Smooth muscle cell of the brain vasculature (primary cell): Measurements from ENCODE around the gene GAL3ST1.

Source experiments
- DNase-seq: peaks from one replicate; pipeline ENCODE4 v3.0.0-alpha.2; 2012; ENCODE audit warnings: low read depth, low spot score

Gene GAL3ST1

DNA sequence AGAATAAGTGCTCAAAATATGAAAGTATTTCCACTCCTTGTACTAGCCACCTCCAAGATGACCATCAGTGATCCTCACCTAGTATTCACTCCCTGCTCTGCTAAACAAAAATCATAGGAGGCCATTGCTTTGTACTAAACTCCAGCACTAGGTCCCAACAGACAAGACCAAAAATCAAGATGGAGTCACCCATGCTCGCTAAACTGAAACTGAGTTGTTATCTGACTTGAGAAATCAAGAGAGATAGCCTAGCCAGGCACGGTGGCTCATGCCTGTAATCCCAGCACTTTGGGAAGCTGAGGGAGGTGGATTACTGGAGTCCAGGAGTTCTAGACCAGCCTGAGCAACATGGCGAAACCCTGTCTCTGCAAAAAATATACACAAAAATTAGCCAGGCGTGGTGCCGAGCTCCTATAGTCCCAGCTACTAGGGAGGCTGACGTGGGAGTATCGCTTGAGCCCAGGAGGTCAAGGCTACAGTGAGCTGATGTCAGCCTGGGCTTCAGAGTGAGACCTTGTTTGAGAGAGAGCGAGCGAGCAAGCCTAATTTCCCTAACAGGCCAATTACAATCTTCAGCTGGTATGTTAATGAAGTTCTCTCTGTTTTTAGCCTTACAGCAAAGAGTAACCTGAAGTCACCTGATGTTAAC is 37.3 kb downstream of the GAL3ST1 start:
- DNase-seq, result no peak

DNA sequence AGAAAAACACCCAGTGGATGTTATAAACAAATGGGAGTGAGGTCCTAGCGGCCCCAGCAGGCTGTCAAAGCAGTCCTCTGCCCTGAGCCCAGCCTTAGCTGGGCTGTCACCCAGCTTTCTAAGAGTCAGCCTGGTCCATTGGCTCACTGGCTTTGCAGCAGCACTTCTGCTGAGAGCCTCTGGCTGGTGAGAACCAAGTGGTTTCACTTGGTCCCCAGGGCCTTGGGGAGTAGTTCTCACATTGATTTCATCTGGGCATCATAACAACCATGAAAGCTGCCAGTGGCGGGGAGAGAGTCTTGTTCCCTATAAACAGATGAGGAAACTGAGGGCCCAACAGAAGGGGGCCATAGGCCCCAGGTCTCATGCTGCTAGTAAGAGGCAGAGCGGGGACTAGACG is 39.3 kb downstream of the GAL3ST1 start:
- no peak for DNase-seq

DNA sequence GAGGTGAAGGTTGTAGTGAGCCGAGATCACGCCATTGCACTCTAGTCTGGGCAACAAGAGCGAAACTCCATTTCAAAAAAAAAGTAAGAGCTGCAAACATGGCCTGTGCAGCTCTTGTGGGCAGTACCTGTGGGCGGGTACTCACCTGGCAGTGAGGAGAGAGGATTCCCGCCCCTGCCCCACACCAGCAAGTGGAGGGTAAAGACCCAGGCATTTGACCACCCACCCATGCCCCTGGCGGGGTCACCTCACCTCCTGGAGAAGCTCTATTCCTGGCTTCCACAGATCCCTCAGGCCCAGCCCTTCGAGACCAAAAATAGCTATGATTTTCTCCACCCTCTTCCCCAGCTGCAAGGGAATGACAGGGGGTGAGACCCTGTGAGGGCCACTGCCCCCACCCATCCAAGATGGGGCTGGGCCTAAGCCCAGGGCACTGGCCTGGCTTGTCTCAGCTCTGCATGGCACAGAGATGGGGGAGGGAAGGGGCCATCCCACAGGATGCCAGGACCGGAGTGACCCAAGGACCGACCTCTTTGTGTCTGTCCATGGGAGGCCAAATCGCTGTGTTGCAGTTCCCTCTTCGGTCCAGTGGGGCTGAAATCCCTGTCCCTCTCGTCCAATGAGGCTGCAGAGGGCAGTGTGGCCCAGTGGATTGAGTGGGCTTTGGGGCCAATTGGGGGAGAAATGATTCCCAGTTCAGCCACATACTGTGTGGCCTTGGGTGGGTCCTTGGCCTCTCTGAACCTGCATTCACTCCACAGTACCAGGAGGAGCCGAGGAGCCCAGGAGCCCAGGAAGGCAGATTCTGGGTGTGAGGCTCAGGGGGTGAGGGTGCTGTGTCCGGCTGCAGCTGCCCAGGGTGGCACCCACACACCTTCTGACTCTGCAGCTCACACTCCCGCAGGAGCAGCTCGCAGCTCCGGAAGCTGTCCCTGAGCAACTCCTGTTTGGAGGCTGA is 42.5 kb downstream of the GAL3ST1 start:
- DNase-seq, result no peak

DNA sequence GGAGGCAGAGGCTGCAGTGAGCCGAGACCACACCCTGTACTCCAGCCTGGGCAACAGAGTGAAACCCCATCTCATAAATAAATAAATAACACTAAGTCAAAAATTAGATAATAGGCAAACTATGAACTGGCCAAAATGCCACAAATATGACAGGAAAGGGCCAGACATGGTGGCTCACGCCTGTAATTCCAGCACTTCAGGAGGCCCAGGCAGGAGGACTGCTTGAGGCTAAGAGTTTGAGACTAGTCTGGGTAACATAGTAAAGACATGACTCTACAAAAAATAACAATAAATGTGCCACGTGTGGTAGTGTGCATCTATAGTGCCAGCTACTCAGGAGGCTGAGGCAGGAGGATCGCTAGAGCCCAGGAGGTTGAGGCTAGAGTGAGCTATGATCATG is 47.8 kb downstream of the GAL3ST1 start:
- DNase-seq, result no peak

DNA sequence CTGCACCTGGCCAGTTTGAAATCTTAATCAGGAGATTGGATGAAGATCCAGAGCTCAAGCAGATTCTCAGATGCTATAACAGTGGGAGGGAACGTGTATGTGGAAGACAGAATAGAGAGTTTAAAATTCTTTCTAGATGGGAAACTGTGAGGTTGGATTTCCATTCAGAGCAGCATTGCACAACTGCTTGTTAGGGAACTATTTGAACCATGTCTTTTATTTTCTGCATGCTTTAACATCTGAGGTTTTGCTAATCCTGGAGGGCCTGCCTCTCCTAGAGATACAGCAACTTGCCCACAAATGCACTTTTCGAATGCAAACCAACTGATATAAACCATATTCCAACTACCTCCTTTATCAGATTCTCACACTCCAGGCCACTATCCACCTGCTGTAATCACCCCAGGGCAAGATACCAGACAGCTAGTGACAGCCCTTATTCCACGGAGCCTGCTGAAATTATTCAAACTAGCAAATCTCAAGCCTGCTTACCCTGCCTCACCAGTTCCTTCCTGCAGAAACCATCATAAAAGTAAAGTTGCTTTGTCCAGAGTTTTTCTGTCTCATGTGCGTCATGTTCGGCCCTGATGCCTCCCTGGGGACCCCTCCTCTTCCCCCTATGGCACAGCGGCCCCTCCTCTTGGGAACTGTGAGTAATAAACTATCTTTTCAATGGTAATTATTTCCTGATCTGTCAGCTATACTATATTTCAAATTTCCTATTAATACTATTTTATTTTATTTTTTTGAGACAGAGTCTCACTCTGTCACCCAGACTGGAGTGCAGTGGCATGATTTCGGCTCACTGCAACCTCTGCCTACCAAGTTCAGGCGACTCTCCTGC is 50.6 kb downstream of the GAL3ST1 start:
- DNase-seq, result no peak

DNA sequence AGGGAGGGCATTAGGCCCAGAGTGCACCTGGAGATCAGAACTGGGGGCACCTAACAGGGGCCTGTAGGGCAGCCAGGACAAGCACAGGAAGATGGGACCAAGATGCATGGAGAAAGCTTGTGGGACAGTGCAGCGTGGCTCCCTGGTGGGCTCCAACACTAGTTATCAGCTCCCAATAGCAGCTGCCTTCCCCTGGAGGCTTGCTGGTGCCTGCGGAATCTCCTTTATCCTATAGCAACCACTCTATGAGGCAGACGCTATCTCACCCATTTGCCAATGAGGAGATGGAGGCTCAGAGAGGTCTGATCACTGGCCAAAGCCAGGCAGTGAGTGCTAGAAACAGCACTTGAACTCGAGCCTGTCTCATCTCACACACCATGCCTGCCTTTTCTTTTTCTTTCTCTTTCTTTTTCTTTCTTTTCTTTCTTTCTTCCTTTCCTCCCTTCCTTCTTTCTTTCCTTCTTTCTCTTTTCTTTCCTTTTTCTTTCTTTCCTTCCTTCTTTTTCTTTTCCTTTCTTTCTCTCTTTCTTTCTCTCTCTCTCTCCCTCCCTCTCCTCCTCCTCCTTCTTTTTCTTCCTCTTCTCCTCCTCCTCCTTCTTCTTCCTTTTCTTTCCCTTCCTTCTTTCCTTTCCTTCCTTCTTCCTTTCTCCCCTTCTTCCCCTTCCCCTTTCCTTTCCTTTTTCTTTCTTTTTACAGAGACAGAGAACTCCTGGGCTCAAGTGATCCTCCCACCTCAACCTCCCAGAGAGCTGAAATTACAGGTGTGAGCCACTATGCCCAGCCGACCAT is 52.9 kb downstream of the GAL3ST1 start:
- no peak for DNase-seq

DNA sequence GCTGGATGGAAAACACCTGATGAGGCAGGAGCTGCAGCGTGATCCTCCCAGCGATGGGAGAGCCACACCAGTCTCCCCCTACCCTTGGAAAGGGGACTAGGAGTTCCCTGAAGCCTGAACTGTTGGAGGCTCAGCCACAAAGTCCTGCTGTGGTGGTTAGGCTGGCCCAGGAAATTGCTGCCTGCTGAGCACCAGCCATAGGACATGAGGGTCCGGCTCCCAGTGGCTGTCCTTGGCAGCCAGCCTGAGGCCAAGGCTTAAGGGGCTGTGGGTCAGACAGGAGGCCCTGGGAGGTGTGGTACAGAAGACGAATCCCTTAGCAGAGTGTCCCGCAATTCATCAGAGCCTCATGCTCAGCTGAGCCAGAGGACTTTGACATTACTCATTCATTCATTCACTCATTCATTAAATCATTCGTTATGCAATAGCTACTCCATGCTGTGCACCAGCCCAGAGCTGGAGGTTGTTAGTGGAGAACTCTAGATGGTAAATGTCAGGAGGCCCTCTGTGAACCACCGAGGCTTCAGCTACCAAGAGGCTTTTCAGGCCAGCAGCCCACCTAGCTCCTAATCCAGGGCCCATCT is 54.5 kb downstream of the GAL3ST1 start:
- no peak for DNase-seq

DNA sequence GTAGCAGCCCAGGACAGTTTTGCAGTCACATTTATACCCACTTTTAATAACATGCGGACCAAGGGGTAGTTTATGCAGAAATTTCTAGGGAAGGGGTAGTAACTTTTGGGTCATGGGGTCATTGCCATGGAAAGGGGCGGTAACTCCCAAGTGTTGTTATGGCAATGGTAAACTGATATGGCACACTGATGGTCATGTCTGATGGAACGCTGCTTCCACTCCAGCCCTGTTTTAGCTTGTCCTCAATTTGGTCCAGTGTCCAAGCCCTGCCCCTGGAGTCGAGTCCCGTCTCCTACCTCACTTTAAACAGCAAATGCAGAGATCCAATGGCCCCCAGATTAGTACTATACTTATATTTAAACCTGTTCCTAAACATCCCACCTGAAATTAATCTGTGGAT is 57.7 kb downstream of the GAL3ST1 start:
- DNase-seq, result no peak

DNA sequence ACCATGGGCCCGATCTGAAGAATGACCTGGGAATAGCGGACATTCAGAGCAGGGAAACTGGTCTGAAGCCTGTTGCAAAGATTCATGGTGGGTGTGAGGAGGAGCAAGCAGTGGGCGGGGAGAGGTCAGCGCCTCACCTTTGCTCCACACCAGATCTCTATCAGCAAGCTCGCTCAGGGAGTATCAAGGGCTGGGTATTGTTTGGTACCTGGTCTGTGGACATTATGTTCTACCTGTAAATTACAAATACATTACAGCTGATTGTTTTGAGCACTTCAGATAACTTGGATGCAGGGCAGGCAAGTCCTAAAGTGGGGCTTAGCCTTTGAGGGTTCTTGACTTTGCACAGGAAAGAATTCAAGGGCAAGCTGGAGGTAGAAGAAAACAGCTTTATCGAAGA is 58.2 kb downstream of the GAL3ST1 start:
- no peak for DNase-seq

DNA sequence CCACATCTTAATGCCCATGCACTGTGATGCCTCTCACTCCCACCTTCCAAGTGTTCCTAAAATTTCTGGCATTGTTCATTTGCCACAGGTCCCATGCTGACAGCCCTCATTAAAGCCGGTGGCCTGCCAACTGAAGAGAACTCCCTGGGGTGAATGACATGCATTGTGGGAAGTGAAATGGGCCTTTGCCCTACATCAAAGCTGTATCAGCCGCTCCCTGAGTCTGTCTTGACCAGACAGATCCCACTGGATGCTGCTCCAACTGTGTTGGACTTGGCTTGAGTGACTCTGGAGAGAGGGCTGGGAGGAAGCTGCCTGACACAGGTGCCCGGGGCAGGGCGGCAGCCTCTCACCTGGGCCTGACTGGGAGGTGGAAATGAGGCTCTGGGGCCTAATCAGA is 60.2 kb downstream of the GAL3ST1 start:
- DNase-seq, result no peak

DNA sequence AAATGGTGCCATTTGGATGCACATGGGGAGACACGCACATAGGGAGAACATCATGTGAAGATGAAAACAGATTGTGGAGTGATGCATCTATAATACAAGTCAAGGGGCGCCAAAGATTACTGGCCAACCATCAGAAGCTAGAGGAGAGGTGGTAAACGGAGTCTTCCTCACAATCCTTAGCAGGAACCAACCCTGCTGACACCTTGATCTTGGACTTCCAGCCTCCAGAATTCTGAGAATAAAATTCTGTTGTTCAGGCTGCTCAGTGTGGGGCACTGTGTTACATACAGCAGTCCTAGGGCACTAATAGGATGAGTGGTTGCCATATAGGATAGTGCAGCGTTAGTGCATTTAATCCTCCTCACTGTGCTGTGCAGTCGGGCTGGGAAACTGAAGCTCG is 61.0 kb downstream of the GAL3ST1 start:
- DNase-seq, result no peak

DNA sequence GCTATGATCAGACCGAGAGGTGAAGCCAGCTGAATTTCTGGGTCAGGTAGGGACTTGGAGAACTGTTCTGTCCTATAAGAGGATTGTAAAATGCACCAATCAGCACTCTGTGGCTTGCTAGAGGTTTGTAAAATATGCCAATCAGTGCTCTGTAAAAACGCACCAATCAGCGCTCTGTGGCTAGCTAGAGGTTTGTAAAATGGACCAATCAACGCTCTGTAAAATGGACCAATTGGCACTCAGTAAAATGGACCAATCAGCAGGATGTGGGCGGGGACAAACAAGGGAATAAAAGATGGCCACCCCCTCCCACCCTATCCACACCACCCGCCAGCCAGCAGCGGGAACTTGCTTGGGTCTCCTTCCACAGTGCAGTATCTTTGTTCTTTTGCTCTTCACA is 62.6 kb downstream of the GAL3ST1 start:
- no peak for DNase-seq

DNA sequence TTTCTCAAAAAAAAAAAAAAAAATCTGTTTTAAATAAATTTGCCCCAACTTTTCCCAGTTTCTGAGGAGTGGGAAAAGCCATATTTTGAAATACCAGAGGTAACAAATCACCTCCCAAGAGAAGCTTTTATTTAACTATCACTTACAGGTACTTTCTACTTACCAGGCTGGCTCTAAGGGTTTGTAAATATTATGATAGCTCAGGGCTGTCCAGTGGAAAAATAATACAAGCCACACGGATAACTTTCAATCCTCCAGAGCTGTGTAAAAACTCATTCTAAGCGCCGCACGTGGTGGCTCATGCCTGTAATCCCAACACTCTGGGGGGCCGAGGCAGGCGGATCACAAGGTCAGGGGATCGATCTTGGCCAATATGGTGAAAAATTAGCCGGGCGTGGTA is 63.4 kb downstream of the GAL3ST1 start:
- DNase-seq, result no peak

DNA sequence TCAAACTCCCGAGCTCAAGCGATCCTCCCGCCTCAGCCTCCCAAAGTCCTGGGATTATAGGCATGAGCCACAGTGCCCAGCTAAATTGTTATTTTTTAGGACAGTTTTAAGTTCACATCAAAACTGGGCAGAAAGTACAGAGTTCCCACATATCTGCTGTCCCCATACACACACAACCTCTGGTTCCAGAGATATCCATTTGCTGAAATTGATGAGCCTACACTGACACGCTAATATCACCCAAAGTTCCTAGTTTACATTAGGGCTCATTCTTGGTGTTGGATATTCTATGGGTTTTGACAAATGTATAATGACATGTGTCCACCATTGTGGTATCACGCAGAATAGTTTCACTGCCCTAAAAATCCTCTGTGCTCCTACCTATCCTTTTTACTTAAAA is 66.2 kb downstream of the GAL3ST1 start:
- DNase-seq, result no peak

DNA sequence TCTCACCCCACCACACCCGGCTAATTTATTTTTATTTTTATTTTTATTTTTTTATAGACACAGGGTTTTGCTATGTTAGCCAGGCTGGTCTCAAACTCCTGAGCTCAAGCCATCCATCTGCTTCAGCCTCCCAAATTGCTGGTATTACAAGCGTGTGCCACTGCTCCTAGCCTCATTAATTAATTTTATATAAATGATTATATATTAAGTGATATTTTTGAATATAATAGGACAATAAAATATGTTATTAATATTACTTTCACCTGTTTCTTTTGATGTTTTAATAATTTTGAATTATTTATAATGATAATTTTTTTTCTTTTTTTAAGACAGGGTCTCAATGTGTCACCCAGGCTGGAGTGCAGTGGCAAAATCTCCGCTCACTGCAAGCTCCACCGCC is 66.8 kb downstream of the GAL3ST1 start:
- DNase-seq, result no peak

DNA sequence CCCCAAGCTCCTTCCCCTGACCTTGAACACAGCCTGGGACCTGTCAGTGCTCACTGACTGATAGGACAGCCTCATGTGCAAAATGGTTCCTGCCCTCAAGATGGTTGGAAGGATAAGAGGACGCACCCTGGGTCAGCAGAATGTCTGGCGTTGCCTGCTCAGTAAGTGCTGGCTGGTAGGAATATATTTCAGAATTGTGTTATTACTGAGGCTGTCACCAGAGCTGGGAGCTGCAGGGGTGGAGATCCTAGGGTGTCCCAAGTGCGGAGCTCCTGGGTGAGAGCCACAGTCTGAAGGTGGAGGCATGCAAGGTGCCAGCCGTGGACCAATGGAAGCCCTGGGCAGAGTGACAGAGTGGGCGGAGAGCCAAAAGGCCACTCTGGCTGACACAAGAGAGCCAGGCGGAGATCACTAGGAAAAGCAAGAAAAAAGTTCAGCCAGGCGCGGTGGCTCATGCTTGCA is 67.9 kb downstream of the GAL3ST1 start:
- no peak for DNase-seq
